ENCODE measurements around the gene DNAH6.

GRCh38 chr2:84827978-84828575 is 311.8 kb downstream of the DNAH6 start:
- TF ChIP-seq, protein P1, sequence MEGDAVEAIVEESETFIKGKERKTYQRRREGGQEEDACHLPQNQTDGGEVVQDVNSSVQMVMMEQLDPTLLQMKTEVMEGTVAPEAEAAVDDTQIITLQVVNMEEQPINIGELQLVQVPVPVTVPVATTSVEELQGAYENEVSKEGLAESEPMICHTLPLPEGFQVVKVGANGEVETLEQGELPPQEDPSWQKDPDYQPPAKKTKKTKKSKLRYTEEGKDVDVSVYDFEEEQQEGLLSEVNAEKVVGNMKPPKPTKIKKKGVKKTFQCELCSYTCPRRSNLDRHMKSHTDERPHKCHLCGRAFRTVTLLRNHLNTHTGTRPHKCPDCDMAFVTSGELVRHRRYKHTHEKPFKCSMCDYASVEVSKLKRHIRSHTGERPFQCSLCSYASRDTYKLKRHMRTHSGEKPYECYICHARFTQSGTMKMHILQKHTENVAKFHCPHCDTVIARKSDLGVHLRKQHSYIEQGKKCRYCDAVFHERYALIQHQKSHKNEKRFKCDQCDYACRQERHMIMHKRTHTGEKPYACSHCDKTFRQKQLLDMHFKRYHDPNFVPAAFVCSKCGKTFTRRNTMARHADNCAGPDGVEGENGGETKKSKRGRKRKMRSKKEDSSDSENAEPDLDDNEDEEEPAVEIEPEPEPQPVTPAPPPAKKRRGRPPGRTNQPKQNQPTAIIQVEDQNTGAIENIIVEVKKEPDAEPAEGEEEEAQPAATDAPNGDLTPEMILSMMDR (IDR thresholded peaks at IDR 0.05), result no peak
- TF ChIP-seq POLR2A (IDR thresholded peaks at IDR 0.05), result no peak

All from esophagus squamous epithelium (tissue), 4 donors.